SK-N-MC (cell line): ENCODE results near the gene DUSP9.

Experiments
- DNase-seq: peaks from one replicate; pipeline ENCODE4 v3.0.0-alpha.2; 2011; ENCODE audit warnings: low read depth, low spot score
- H3K27ac ChIP-seq: fragments of 200-600 bp; sonication (generic); 2 replicates; pipeline ENCODE4 v1.5.1; 2016; ENCODE audit warnings: mixed run types
- H3K36me3 ChIP-seq: fragments of 200-600 bp; sonication (generic); 2 replicates; pipeline ENCODE4 v1.6.1; 2017; ENCODE audit warnings: antibody characterized with exemption, low read length, mixed read lengths; ENCODE audit not compliant: insufficient read depth
- H3K4me3 ChIP-seq: fragments of 200-600 bp; sonication (generic); 2 replicates; pipeline ENCODE4 v1.5.1; 2016
- H3K9ac ChIP-seq: fragments of 200-600 bp; sonication (generic); 2 replicates; pipeline ENCODE4 v1.8.0; 2017; ENCODE audit warnings: mixed run types, mixed read lengths; ENCODE audit not compliant: insufficient read length
- H3K9me3 ChIP-seq: fragments of 200-600 bp; sonication (generic); 2 replicates; pipeline ENCODE4 v1.6.1; 2017; ENCODE audit warnings: low read depth, mild to moderate bottlenecking, antibody characterized with exemption, low read length, moderate library complexity, mixed read lengths
- EZH2 ChIP-seq: fragments of 200-600 bp; sonication (generic); IDR thresholded peaks from one replicate; pipeline ENCODE4 v1.6.1; 2017; ENCODE audit warnings: antibody characterized with exemption
- FOXP2 ChIP-seq: optimal IDR thresholded peaks from 2 replicates; pipeline ENCODE3; 2011; ENCODE audit warnings: mild to moderate bottlenecking, moderate library complexity; ENCODE audit not compliant: insufficient read depth; ENCODE audit errors: extremely low read length, control extremely low read depth
- POLR2AphosphoS5 ChIP-seq: IDR thresholded peaks from 2 replicates; pipeline ENCODE4 v1.6.1; 2012; ENCODE audit warnings: mild to moderate bottlenecking, low read depth, low read length, borderline replicate concordance

The DUSP9 gene

DNA sequence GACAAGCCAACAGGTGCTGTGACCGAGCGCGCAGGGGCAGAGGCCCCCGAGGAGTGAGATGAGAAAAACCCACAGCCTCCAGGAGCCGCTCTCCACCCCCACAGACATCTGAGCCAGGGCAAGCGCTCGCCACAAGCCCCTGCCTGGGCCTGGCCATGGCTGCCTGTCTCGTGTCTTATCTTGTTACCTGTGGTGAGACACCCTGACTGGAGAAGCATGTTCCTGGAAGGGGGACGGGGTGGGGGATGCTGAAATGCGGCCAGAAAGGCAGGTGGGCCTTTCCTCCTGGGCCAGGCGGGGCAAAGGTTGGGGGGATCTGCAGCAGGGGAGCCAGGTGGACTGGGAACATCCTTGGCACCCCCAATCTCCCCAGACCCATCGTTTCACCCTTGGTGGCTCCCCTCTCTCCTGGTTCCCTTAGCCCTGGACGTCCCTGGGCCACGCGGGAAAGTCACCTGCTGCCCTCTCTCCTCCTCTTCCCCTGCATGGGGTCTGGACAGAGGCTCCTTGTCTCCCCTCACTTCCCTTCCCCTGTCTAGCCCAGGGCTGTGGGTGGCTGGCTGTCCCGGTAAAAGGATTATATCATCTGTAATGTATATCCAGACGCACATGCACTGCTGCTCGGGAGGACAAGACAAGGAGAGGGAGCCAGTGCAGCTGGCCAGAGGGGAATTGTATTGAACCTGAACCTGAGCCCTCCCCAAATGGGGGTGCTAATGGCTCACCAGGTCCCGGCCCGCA lies 8.4 kb upstream of the DUSP9 start:
- H3K36me3 ChIP-seq = no peaks in the 10 kb centered on the region
- no peaks in the 10 kb centered on the region for H3K9me3 ChIP-seq
- DNase-seq = no peak
- H3K27ac ChIP-seq = no peak overlapping the region
- H3K9ac ChIP-seq = no peak overlapping the region
- no peak overlapping the region for H3K4me3 ChIP-seq
- TF ChIP-seq FOXP2 (no peak), EZH2 (no peak), POLR2AphosphoS5 (no peak)

DNA sequence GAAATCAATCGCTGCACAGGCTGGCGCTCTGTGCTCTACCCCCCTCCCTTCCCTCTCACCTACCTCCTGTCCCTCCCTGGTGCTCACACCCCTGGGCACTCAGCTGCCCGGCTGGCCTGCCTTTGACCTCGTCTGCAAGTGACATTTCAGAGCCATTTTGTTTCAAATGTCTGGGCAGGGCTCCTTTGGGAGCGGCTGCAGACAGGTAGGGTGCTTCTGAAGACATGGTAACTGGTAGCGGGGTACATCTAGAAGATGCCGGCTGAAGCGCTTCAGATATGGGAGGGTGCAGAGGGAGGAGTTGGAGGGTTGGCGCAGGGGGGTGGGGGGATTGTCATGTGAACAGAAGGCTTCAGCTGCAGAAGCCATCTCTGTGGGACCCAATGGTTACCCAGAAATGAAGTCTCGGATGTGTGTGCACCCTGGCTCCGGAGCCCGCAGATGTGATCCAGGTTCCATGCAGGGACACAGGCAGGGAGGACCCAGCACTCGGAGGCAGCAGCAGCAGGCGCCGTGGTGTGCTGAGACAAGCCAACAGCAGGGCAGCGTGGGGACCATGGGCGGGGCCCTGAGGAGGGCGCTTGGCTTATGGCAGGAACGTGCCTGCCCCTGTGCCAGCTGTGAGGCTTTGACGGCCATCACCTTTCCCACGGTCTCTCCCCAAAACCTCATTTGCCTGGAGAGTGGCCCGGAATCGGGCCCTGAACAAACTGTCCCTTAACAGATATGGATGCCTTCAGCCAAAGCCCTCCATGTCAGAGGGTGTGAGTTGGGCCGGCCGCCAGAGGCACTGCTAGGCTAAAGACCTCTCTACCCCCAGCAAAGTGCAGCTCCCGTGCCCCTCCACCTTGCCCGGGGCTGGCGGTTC lies 7.6 kb upstream of the DUSP9 start:
- H3K4me3 ChIP-seq = no peak overlapping the region
- H3K9ac ChIP-seq = no peak overlapping the region
- DNase-seq = no peak
- TF ChIP-seq FOXP2 (no peak), EZH2 (no peak), POLR2AphosphoS5 (no peak)
- H3K36me3 ChIP-seq = no peaks in the 10 kb centered on the region
- H3K9me3 ChIP-seq = no peaks in the 10 kb centered on the region
- H3K27ac ChIP-seq = no peak overlapping the region

DNA sequence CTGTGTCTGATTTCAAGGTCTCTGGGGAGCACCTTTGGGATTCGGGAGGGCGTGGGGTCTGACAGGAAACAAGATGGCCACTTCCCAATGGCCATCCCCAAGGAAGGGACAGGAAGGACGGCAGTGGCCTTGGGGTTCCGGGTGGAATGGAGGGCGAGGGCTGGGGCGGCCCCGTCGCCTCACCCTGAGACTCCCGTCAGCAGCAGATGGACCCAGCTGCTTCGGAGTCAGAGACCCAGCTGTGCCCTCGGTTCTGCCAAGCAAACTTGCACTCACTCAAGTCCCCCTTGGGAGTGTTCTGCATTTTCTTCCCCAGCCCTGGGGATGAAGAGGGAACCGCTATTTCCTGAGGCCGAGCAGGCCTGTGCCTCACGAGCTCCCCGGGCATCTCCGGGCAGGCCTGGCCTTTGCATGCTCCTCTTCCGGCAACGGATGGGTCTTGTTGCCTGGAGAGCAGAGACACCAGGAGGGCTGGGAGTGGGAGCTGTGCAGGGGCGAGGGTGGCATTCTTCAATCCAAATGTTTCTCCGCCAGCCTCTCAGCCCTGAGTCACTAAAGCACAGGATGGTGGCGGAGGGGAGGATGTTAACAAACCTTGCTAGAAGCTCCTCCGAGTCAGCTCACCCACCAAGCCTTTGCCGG lies 6.8 kb upstream of the DUSP9 start:
- TF ChIP-seq POLR2AphosphoS5 = no peak
- TF ChIP-seq EZH2 = no peak
- no peak for TF ChIP-seq FOXP2
- DNase-seq = no peak
- Histone ChIP-seq H3K36me3 (no peaks in the 10 kb centered on the region), H3K9me3 (no peaks in the 10 kb centered on the region), H3K4me3 (no peak overlapping the region), H3K27ac (no peak overlapping the region), H3K9ac (no peak overlapping the region)

DNA sequence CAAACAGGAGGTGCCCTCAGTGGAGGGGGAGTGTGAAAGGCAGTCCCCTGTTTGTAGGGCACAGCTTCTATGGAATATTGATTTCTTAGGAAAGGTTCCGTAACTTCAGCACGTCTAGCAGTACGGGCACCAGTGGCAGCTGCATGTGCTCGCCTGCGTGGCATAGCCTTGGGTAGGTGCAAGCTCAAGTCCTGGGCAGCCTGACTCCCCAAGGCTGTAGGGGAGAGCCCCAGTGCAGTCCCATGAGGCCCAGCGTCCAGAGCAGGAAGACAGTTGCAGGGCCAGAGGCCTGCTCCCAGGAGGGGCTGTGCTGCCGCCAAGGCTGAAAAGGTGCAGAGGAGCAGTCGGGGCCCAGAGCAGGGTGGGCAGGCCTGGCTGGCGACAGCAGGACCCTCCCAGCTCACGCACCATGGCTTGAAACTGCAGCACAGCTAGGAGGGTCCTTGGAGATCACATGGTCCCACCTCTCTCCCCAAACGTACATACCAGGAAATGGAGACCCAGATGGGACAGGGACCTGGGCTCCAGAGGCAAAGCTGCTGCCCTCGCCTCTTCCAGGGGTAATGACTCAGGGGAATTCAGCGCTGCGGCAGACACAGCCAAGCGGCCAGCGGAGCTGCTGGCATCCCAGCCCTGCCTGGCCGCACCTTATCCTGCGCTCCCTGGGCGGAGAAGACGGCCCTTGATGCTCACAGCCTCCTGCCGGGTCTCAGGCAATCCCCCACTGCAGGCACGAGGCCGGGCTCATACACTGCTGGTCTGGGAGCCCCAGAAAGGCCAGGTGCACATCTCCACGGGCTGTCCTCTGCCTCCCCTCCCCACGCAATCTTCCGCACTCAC lies 6.0 kb upstream of the DUSP9 start:
- Histone ChIP-seq H3K9ac (no peak overlapping the region), H3K4me3 (no peak overlapping the region), H3K27ac (no peak overlapping the region), H3K9me3 (no peaks in the 10 kb centered on the region), H3K36me3 (no peaks in the 10 kb centered on the region)
- TF ChIP-seq FOXP2 (no peak), POLR2AphosphoS5 (no peak), EZH2 (no peak)
- DNase-seq = no peak

DNA sequence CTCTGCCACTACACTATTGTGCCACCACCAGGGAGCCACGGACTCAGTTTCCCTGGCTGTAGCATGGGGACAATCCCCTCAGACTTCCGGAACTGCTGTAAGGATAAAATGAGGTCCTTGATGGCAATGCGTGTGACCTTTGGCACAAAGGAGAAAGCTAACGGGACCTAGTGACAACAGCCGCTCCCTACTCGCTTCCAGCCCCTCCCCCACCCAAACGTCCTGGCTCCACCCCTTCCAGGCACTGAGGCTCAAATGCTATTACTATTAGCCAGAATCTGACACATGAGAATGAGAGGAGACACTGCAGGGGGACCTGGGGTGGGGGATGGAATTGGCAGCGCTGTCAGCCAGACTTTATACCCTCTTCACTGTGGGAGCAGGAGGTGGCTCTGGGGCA lies 5.4 kb upstream of the DUSP9 start:
- DNase-seq = no peak
- no peaks in the 10 kb centered on the region for H3K9me3 ChIP-seq
- H3K36me3 ChIP-seq = no peaks in the 10 kb centered on the region
- TF ChIP-seq POLR2AphosphoS5 (no peak), EZH2 (no peak), FOXP2 (no peak)
- no peak overlapping the region for H3K9ac ChIP-seq
- H3K27ac ChIP-seq = no peak overlapping the region
- peak overlapping the region; percentile 81; the same call in 1 of the 2 replicates for H3K4me3 ChIP-seq

DNA sequence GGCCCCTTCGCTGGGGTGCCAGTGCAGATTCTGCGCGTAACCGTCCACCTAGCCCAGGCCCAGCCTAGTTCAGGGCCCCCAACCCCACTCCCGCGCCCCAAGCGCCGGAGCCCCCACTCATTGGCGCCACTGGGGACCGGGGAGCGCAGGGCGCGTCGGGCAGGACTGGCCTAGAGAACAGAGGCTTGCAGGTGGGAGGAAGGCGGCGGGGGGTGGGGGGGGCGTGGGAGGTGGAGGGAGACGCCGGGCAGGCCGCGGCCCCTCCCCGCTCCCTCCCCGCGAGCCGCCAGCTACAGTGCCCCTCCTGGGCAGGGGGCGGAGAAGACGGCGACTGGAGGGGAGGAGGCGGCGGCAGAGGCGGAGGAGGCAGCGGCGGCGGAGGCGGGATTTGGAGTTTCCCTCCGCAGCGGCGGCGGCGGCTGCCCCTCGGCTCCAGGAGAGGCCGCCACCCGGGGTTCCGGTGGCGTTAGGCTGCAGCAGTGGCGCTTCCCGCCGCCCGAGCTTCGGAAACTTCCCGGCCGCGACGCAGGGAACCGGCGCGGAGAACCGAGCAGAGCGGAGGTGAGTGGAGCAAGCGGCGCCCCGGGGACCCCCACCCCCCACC lies 4.8 kb upstream of the DUSP9 start:
- no peak for DNase-seq
- no peak overlapping the region for H3K9ac ChIP-seq
- TF ChIP-seq EZH2 = no peak
- no peak overlapping the region for H3K27ac ChIP-seq
- H3K4me3 ChIP-seq = peak overlapping the region; percentile 81
- no peaks in the 10 kb centered on the region for H3K9me3 ChIP-seq
- no peaks in the 10 kb centered on the region for H3K36me3 ChIP-seq

DNA sequence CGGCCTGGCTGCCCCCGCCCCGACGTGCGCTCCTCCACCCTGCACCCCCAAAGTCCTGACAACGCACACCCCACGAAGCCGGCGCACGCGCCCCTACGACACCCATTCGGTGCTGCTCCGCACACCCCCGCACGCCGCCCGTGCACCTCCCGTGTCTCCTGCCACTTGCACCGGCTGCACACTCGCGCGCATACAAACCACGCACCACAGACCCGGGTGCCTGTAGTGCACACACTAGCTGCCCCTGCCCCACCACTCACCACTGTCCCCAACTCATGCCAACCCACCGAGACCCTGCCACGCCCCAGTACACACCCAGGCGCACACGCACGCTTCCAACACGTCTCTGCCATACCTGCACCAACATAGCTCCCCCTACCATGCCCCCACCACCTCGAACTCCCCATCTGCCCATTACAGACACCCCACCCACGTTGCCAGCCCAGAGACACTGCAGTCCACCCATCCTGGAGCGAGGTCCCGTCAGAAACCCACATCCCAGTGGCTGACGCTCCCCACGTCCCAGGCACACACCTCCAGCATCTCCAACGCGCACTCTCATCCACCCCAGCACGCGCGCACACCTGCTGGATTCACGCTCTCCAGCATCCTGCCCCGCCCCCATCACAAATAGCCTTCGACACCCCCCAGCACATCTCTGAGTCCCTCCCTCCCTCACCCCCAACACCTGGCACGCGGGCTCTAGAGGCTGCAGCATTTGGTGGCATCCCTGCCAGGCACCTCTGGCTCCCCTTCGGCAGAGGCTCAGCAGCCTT lies 4.2 kb upstream of the DUSP9 start:
- no peak for DNase-seq
- TF ChIP-seq EZH2 (no peak), POLR2AphosphoS5 (no peak), FOXP2 (no peak)
- peak overlapping the region; percentile 81 for H3K4me3 ChIP-seq
- H3K9me3 ChIP-seq = no peaks in the 10 kb centered on the region
- H3K9ac ChIP-seq = peak overlapping the region; percentile 76
- H3K36me3 ChIP-seq = no peaks in the 10 kb centered on the region
- H3K27ac ChIP-seq = no peak overlapping the region
